ENCODE data around the gene MAN1C1. TPM values are rescaled to one million over a fixed set of nuclear protein-coding genes. Genes with fewer than 3 reads are reported as not detected.

The MAN1C1 gene
- total RNA-seq, 1 experiment from 2014 or later = 16.8 TPM

GRCh38 chr1:25765923-25766589, 149.5 kb downstream of the MAN1C1 start (continued):
- TF ChIP-seq AR (CRISPR knock-in tag; IDR thresholded peaks at IDR 0.05) (no peak), JAZF1 (CRISPR knock-in tag; IDR thresholded peaks at IDR 0.05) (no peak), NR3C1 (CRISPR knock-in tag; conservative IDR thresholded peaks at IDR 0.05; ENCODE audit: low read depth) (no peak), ZBTB43 (CRISPR knock-in tag; IDR thresholded peaks at IDR 0.05) (no peak), CDX4 (CRISPR knock-in tag; IDR thresholded peaks at IDR 0.05; ENCODE audit: borderline replicate concordance) (no peak)

- ATAC-seq (no peak), DNase-seq (ENCODE audit: low spot score) (no peak)
- CTCF ChIA-PET = interaction anchor here (1.4 to 1.5 kb wide), 2 partner anchors 41 to 44 kb away, joined by 4 to 5 read pairs; no protein-coding TSS in a partner anchor
- TF ChIP-seq ZNF425 (CRISPR knock-in tag; conservative IDR thresholded peaks at IDR 0.05) = no peak
- H3K27me3 Mint-ChIP-seq (ENCODE audit: low read depth) = no peaks in the 10 kb centered on the region
- no peaks in the 10 kb centered on the region for H3K9me3 Mint-ChIP-seq
- no peak overlapping the region for H3K4me3 Mint-ChIP-seq
- POLR2A ChIA-PET = no interaction called here
- no peak overlapping the region for H3K27ac Mint-ChIP-seq
- peaks cover 23% of the 10 kb centered on the region for H3K4me1 Mint-ChIP-seq
- H3K36me3 Mint-ChIP-seq = no peaks in the 10 kb centered on the region
Observed at GRCh38 chr1:25766721-25767436, 150.3 kb downstream of the MAN1C1 start.

- H3K27ac Mint-ChIP-seq = no peak overlapping the region
- no peaks in the 10 kb centered on the region for H3K36me3 Mint-ChIP-seq
- H3K4me3 Mint-ChIP-seq = no peak overlapping the region
- ATAC-seq (no peak), DNase-seq (ENCODE audit: low spot score) (no peak)
- peaks cover 26% of the 10 kb centered on the region for H3K4me1 Mint-ChIP-seq
- POLR2A ChIA-PET = no interaction called here
- H3K9me3 Mint-ChIP-seq = no peaks in the 10 kb centered on the region
- CTCF ChIA-PET = no interaction called here
- no peaks in the 10 kb centered on the region for H3K27me3 Mint-ChIP-seq (ENCODE audit: low read depth)
- TF ChIP-seq ELF4 (CRISPR knock-in tag; IDR thresholded peaks at IDR 0.05; ENCODE audit: low read depth) = no peak
- TF ChIP-seq CTCF (IDR thresholded peaks at IDR 0.05) = no peak
- TF ChIP-seq ATF3 (CRISPR knock-in tag; conservative IDR thresholded peaks at IDR 0.05) = no peak
- TF ChIP-seq IRF2 (CRISPR knock-in tag; IDR thresholded peaks at IDR 0.05; ENCODE audit: borderline replicate concordance, low read depth) = no peak
- TF ChIP-seq FOXJ3 (CRISPR knock-in tag; IDR thresholded peaks at IDR 0.05; ENCODE audit: borderline replicate concordance) = no peak
- no peak for TF ChIP-seq FOXK1 (CRISPR knock-in tag; IDR thresholded peaks at IDR 0.05)
- TF ChIP-seq E2F1 (CRISPR knock-in tag; IDR thresholded peaks at IDR 0.05) = no peak
- no peak for TF ChIP-seq JUN (CRISPR knock-in tag; IDR thresholded peaks at IDR 0.05)
- TF ChIP-seq ZNF425 (CRISPR knock-in tag; conservative IDR thresholded peaks at IDR 0.05) = no peak
- TF ChIP-seq EMX1 (CRISPR knock-in tag; IDR thresholded peaks at IDR 0.05) = no peak
- TF ChIP-seq NFYB (CRISPR knock-in tag; conservative IDR thresholded peaks at IDR 0.05; ENCODE audit: low read depth) = no peak
Observed at GRCh38 chr1:25767437-25767770, 150.8 kb downstream of the MAN1C1 start.

Data from WTC11 (cell line).